Trophoblast cell (in vitro differentiated cells and primary cell): ENCODE measurements around the gene C19orf53.

Experiments used
- DNase-seq, 2 donors: peaks; one replicate each; pipeline ENCODE4 v3.0.0-alpha.2; 2016
- H2AFZ ChIP-seq: 2 replicates; pipeline ENCODE4 v1.6.1; 2013; ENCODE audit warnings: low read length, moderate library complexity, mild to moderate bottlenecking; ENCODE audit not compliant: insufficient read depth, poor library complexity
- H2AK5ac ChIP-seq: 2 replicates; pipeline ENCODE4 v1.6.1; 2013; ENCODE audit warnings: mild to moderate bottlenecking, low read length
- H2BK120ac ChIP-seq: 2 replicates; pipeline ENCODE4 v1.6.1; 2013; ENCODE audit warnings: low read length, mild to moderate bottlenecking, moderate library complexity; ENCODE audit not compliant: insufficient read depth, poor library complexity
- H2BK12ac ChIP-seq: 2 replicates; pipeline ENCODE4 v1.6.1; 2013; ENCODE audit warnings: mild to moderate bottlenecking, low read length, moderate library complexity
- H2BK5ac ChIP-seq: 2 replicates; pipeline ENCODE4 v1.6.1; 2013; ENCODE audit warnings: low read length, low read depth, moderate library complexity, mild to moderate bottlenecking; ENCODE audit not compliant: poor library complexity
- H3K14ac ChIP-seq: 2 replicates; pipeline ENCODE4 v1.6.1; 2013; ENCODE audit warnings: mild to moderate bottlenecking, low read length
- H3K18ac ChIP-seq: 2 replicates; pipeline ENCODE4 v1.6.1; 2013; ENCODE audit warnings: mild to moderate bottlenecking, low read length
- H3K23ac ChIP-seq: 2 replicates; pipeline ENCODE4 v1.6.1; 2013; ENCODE audit warnings: low read length
- H3K27ac ChIP-seq: 2 replicates; pipeline ENCODE4 v1.5.1; 2013; ENCODE audit warnings: low read depth, mild to moderate bottlenecking, inconsistent platforms, low read length, moderate library complexity
- H3K27me3 ChIP-seq: 2 replicates; pipeline ENCODE4 v1.6.1; 2013; ENCODE audit warnings: inconsistent platforms, mild to moderate bottlenecking, low read length, moderate library complexity; ENCODE audit not compliant: insufficient read depth
- H3K36me3 ChIP-seq, 2 experiments: 1 replicate in 1 of 2; 2 replicates in 1 of 2; pipeline ENCODE4 v1.6.1; 2013; ENCODE audit warnings: low read length in 2 of 2, mild to moderate bottlenecking in 2 of 2, moderate library complexity in 1 of 2; ENCODE audit not compliant: insufficient read depth in 2 of 2, control insufficient read depth in 1 of 2
- H3K4ac ChIP-seq: 2 replicates; pipeline ENCODE4 v1.6.1; 2013; ENCODE audit warnings: low read depth, mild to moderate bottlenecking, low read length, moderate library complexity
- H3K4me1 ChIP-seq, 2 experiments: 1 replicate in 1 of 2; 2 replicates in 1 of 2; pipeline ENCODE4 v1.6.1; 2013; ENCODE audit warnings: low read length in 2 of 2, mild to moderate bottlenecking in 2 of 2, moderate library complexity in 1 of 2; ENCODE audit not compliant: insufficient read depth in 2 of 2, control insufficient read depth in 1 of 2
- H3K4me2 ChIP-seq: 2 replicates; pipeline ENCODE4 v1.6.1; 2013; ENCODE audit warnings: inconsistent platforms, mild to moderate bottlenecking, low read length, moderate library complexity
- H3K4me3 ChIP-seq: 2 replicates; pipeline ENCODE4 v1.5.1; 2013; ENCODE audit warnings: mild to moderate bottlenecking, low read depth, low read length, inconsistent platforms
- H3K79me1 ChIP-seq: one replicate; pipeline ENCODE4 v1.6.1; 2013; ENCODE audit warnings: low read length
- H3K79me2 ChIP-seq: 2 replicates; pipeline ENCODE4 v1.6.1; 2013; ENCODE audit warnings: low read length, mild to moderate bottlenecking; ENCODE audit not compliant: control insufficient read depth, insufficient read depth, poor library complexity
- H3K9ac ChIP-seq: 2 replicates; pipeline ENCODE4 v1.6.1; 2013; ENCODE audit warnings: mild to moderate bottlenecking, low read length
- H3K9me3 ChIP-seq: 2 replicates; pipeline ENCODE4 v1.6.1; 2013; ENCODE audit warnings: low read depth, mild to moderate bottlenecking, control low read depth, inconsistent platforms, low read length; ENCODE audit not compliant: insufficient read depth
- H4K12ac ChIP-seq: 2 replicates; pipeline ENCODE4 v1.6.1; 2013; ENCODE audit warnings: low read depth, mild to moderate bottlenecking, low read length, moderate library complexity
- H4K8ac ChIP-seq: 2 replicates; pipeline ENCODE4 v1.6.1; 2013; ENCODE audit warnings: low read depth, mild to moderate bottlenecking, low read length, moderate library complexity
- H4K91ac ChIP-seq: one replicate; pipeline ENCODE4 v1.6.1; 2013; ENCODE audit warnings: low read depth, mild to moderate bottlenecking, low read length, moderate library complexity
- WGBS: extraction: QIAGEN DNeasy Blood & Tissue Kit; methylation state at CpG from one replicate; pipeline ENCODE4 v1.1.7; 2013; ENCODE audit warnings: missing lambda C conversion rate; ENCODE audit not compliant: insufficient read length, insufficient coverage; ENCODE audit errors: extremely low coverage; 5-methylcytosine and 5-hydroxymethylcytosine counted together

Gene C19orf53

DNA sequence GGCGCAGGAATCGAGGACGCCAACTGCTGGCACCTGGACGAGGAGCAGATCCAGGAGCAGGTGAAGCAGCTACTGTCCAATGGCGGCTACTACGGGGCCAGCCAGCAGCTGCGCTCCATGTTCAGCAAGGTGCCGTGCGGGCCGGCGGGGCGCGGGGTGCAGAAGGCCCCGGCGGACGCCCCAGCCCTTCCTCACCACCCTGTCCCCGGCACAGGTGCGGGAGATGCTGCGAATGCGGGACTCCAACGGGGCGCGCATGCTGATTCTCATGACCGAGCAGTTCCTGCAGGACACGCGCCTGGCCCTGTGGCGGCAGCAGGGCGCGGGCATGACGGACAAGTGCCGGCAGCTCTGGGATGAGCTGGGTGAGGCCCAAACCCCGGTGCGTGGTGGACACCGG lies 34.6 kb downstream of the C19orf53 start:
- Histone ChIP-seq H3K23ac (no peak overlapping the region), H3K79me1 (no peaks in the 10 kb centered on the region)

GRCh38 chr19:13812544-13812943 lies 38.3 kb downstream of the C19orf53 start:
- Histone ChIP-seq H3K27me3 (no peaks in the 10 kb centered on the region), H2AK5ac (no peak overlapping the region), H3K9ac (no peak overlapping the region), H3K14ac (no peak overlapping the region), H2BK120ac (no peak overlapping the region), H2AFZ (no peak overlapping the region), H3K4me1 (peaks cover 6% of the 10 kb centered on the region in 2 experiments), H3K4ac (no peak overlapping the region), H3K9me3 (peaks cover 4% of the 10 kb centered on the region), H3K79me1 (peaks cover 2% of the 10 kb centered on the region), H4K12ac (no peak overlapping the region), H3K27ac (no peak overlapping the region), H3K18ac (no peak overlapping the region), H4K8ac (no peak overlapping the region), H3K79me2 (no peaks in the 10 kb centered on the region), H4K91ac (no peak overlapping the region), H2BK5ac (no peak overlapping the region), H3K4me2 (no peak overlapping the region), H3K4me3 (no peak overlapping the region), H3K23ac (no peak overlapping the region), H2BK12ac (no peak overlapping the region), H3K36me3 (peaks cover 32 to 40% of the 10 kb centered on the region in 2 experiments)
- no CpG with 5 or more reads among the region's 11 CpGs for whole genome bisulfite sequencing
- DNase-seq: peak in 1 of 2 donors; percentile 0

More for the DNA sequence above, 34.6 kb downstream of the C19orf53 start:
- H3K4me2 ChIP-seq: no peak overlapping the region
- H4K91ac ChIP-seq: no peak overlapping the region
- H3K4me1 ChIP-seq: no peaks in the 10 kb centered on the region
- H3K27ac ChIP-seq: no peak overlapping the region
- H4K8ac ChIP-seq: no peak overlapping the region
- DNase-seq: no peak
- H4K12ac ChIP-seq: no peak overlapping the region
- H2AFZ ChIP-seq: no peak overlapping the region
- no peak overlapping the region for H2AK5ac ChIP-seq
- H3K36me3 ChIP-seq: peaks cover 28 to 42% of the 10 kb centered on the region in 2 experiments
- WGBS: no CpG with 5 or more reads among the region's 34 CpGs
- no peak overlapping the region for H3K4me3 ChIP-seq
- peaks cover 4% of the 10 kb centered on the region for H3K9me3 ChIP-seq
- no peak overlapping the region for H2BK5ac ChIP-seq
- H3K9ac ChIP-seq: no peak overlapping the region
- H3K4ac ChIP-seq: no peak overlapping the region
- no peak overlapping the region for H3K14ac ChIP-seq
- H2BK120ac ChIP-seq: no peak overlapping the region
- no peak overlapping the region for H3K18ac ChIP-seq
- no peaks in the 10 kb centered on the region for H3K27me3 ChIP-seq
- H2BK12ac ChIP-seq: no peak overlapping the region
- no peaks in the 10 kb centered on the region for H3K79me2 ChIP-seq

GRCh38 chr19:13813147-13813546 lies 38.9 kb downstream of the C19orf53 start:
- WGBS: no CpG with 5 or more reads among the region's 2 CpGs
- H3K36me3 ChIP-seq: peaks cover 32 to 36% of the 10 kb centered on the region in 2 experiments

GRCh38 chr19:13814550-13814949 lies 40.3 kb downstream of the C19orf53 start:
- Histone ChIP-seq H3K27ac (no peak overlapping the region), H3K9ac (no peak overlapping the region), H3K23ac (no peak overlapping the region), H4K91ac (no peak overlapping the region), H2BK12ac (no peak overlapping the region), H3K4me1 (peaks cover 8 to 9% of the 10 kb centered on the region in 2 experiments), H2BK5ac (no peak overlapping the region), H3K79me2 (no peaks in the 10 kb centered on the region), H2AFZ (no peak overlapping the region), H3K14ac (no peak overlapping the region), H3K4me3 (no peak overlapping the region), H3K4ac (no peak overlapping the region), H3K36me3 (peaks cover 22 to 27% of the 10 kb centered on the region in 2 experiments), H2AK5ac (no peak overlapping the region), H3K9me3 (peaks cover 7% of the 10 kb centered on the region), H3K4me2 (no peak overlapping the region), H3K27me3 (no peaks in the 10 kb centered on the region), H3K79me1 (peaks cover 3% of the 10 kb centered on the region), H2BK120ac (no peak overlapping the region), H4K8ac (no peak overlapping the region), H4K12ac (no peak overlapping the region), H3K18ac (no peak overlapping the region)
- WGBS: no CpG with 5 or more reads among the region's 21 CpGs
- DNase-seq: peak in 1 of 2 donors; percentile 3

More at GRCh38 chr19:13813147-13813546, 38.9 kb downstream of the C19orf53 start:
- H3K4me2 ChIP-seq: no peak overlapping the region
- no peak overlapping the region for H3K23ac ChIP-seq
- peaks cover 3% of the 10 kb centered on the region for H3K79me1 ChIP-seq
- H4K12ac ChIP-seq: no peak overlapping the region
- no peak overlapping the region for H3K9ac ChIP-seq
- no peak overlapping the region for H3K18ac ChIP-seq
- no peak overlapping the region for H2BK5ac ChIP-seq
- H3K27me3 ChIP-seq: no peaks in the 10 kb centered on the region
- no peak overlapping the region for H2AFZ ChIP-seq
- no peak overlapping the region for H4K91ac ChIP-seq
- DNase-seq: no peak
- no peak overlapping the region for H3K4me3 ChIP-seq
- no peak overlapping the region for H4K8ac ChIP-seq
- no peak overlapping the region for H3K27ac ChIP-seq
- H3K14ac ChIP-seq: no peak overlapping the region
- H2BK120ac ChIP-seq: no peak overlapping the region
- H3K4me1 ChIP-seq: peaks cover 8 to 9% of the 10 kb centered on the region in 2 experiments
- H3K4ac ChIP-seq: no peak overlapping the region
- H2BK12ac ChIP-seq: no peak overlapping the region
- peaks cover 5% of the 10 kb centered on the region for H3K9me3 ChIP-seq
- no peak overlapping the region for H2AK5ac ChIP-seq
- H3K79me2 ChIP-seq: no peaks in the 10 kb centered on the region
